ENCODE measurements around the gene AKIRIN2.

GRCh38 chr6:87655824-87656223, 46.2 kb downstream of the AKIRIN2 start:
- TF ChIP-seq CTCF (IDR thresholded peaks at IDR 0.05) (no peak), POLR2AphosphoS5 (IDR thresholded peaks at IDR 0.05) (no peak)
